Hepatic stellate cell (primary cell): ENCODE results near the gene CCDC74B.
"Not testable (repeated sequence)": the region's sequence is repeated elsewhere in the genome, so short reads cannot be mapped to it uniquely, and the experiment has no call there.

Experiments
- DNase-seq: peaks from one replicate; pipeline ENCODE4 v3.0.0; 2011; ENCODE audit warnings: low spot score

CCDC74B gene

GRCh38 chr2:130145006-130145414, at the start of gene CCDC74B:
Gene CCDC74B (minus strand): TSS chr2:130145112. CDS start chr2:130144996, 116 bp downstream.
- not testable (repeated sequence) for DNase-seq

GRCh38 chr2:130193824-130194223, 48.9 kb upstream of the CCDC74B start:
- DNase-seq, result not testable (repeated sequence)

- not testable (repeated sequence) for DNase-seq
These were observed 47.5 kb upstream of the CCDC74B start for GRCh38 chr2:130192451-130192850.

- DNase-seq, result not testable (repeated sequence)
These were observed 46.4 kb upstream of the CCDC74B start for GRCh38 chr2:130191319-130191718.

GRCh38 chr2:130190237-130190636, 45.3 kb upstream of the CCDC74B start:
- DNase-seq, result no peak

DNA sequence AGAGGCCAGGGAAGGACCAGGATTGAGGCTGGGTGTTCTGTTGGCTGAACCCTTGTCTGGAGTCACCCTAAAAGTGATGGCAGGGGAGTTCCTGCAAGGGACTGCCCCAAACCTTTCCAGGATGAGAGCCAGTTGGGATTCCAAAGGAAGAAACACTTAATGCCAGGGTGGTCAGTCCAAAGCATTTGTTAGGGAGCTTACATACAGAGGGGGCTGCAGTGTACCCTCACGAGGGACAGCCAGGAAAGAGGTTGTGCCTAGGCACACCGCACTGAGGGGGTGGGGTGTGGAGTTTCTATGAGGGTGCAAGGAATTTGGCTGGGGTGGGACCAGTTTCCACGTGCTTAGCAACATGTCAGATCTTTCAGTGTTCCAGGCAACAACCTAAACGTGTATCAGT, 44.0 kb upstream of the CCDC74B start:
- not testable (repeated sequence) for DNase-seq

DNA sequence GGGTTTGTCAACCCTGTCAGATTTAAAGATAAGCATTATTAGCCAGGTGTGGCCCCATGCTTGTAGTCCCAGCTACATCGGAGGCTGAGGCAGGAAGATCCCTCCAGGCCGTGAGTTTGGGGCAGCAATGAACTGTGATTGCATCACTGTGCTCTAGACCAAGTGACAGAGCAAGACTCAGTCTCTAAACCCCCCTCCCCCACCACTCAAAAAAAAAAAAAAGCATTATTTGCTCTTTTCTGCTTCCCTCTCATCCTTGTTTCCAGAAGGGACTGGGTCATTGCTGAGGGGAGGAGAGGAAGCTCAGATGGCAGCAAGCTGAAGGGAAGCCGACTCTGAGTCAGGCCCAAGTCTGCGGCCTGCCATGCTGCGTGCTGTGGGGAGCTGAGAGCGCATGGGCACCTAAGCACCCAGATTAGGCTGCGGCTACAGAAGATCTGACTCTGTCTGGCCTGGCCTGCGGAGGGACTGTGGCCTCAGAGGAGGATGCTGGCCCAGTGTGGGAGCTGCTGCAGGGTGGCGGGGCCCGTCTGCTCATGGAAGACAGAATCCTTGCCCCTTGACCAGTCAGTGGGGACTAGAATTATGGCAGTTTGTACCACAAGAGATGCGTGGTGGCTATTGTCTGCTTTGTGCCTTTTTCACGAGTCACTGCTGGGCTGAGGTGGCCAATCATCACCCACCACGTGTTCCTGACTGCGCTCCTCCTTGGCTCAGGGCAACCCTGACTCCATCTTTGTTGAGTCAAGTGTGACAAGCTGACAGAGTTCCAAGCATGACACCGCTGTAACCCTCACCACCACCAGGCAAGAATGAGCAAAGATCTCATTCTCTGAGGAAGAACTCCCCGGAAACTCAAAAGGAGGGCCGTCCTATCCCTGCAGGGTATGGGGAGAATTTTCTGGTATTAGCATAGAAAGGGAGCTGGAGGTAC, 43.2 kb upstream of the CCDC74B start:
- not testable (repeated sequence) for DNase-seq

DNA sequence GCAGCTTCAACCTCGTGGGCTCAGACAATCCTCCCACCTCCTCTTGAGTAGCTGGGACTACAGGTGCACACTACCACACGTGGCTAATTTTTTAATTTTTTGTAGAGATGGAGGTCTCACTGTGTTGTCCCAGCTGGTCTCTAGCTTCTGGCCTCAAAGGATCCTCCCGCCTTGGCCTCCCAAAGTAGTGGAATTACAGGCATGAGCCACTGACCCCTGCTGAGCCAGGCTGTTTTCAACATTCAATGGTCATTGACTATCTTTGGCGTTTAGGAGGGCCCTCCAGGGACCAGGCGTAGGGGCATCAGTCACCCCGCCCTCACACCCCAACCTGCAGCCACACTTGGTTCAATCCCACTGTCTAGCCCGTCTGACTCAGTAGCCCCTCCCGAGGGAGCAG, 42.4 kb upstream of the CCDC74B start:
- DNase-seq, result no peak

- DNase-seq, result no peak
These were observed 41.5 kb upstream of the CCDC74B start for GRCh38 chr2:130186391-130186790.

- no peak for DNase-seq
These were observed 41.0 kb upstream of the CCDC74B start for GRCh38 chr2:130185896-130186295.

GRCh38 chr2:130185436-130185835, 40.5 kb upstream of the CCDC74B start:
- DNase-seq, result no peak

DNA sequence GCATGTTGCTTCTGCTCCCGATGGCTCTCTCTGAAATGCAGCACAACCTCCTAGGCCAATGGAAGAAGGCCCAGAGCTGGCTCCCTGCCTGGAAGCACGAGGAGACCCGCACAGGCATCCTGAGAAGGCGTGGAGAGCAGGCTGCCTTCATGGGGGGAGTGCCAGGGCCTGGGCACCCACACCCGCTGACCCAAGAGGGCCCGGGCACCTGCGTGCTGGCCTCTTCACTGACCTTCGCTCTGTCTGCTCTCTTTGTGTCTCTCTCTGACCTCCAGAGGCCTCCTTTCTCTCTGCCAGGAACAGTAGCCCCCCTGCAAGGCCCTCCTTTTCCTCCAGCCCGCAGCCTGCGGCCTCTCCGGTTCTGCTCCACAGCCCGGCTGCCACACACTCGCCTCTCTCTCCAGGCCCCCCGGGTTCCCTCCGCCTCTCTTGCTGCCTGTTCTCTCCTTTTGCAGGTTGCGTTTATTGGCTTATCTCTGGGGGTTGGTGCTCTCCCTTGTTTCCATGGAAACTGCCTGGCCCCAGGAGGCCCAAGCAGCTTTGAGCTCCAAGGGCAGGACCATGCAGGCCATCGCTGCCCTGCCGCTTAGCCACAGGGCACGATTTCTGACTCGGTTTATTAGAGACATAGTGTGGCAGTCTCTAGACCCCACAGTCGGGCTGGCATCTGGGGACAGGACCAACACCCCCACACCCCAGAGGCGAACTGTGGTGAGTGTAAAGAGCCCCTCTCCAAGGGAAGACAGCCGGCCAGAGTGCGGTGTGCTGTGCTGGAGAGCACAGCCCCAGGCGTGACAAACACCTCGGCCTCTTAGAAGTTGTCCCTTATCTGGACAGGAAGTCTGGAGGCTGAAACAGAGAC, 38.8 kb upstream of the CCDC74B start:
- DNase-seq, result no peak

GRCh38 chr2:130182826-130183511, 38.1 kb upstream of the CCDC74B start:
- DNase-seq, result not testable (repeated sequence)

- peak; percentile 94 for DNase-seq
These were observed 37.2 kb upstream of the CCDC74B start, which contains the start of gene MZT2B for GRCh38 chr2:130181880-130182682. Gene MZT2B (plus strand): TSS chr2:130182262. CDS start chr2:130182283, 21 bp downstream.

- DNase-seq, result peak; percentile 92
These were observed 36.5 kb upstream of the CCDC74B start, which contains the start of gene SMPD4 for GRCh38 chr2:130181325-130181879. Gene SMPD4 (minus strand): TSS chr2:130181602. CDS start chr2:130176592, 5,010 bp downstream.

DNA sequence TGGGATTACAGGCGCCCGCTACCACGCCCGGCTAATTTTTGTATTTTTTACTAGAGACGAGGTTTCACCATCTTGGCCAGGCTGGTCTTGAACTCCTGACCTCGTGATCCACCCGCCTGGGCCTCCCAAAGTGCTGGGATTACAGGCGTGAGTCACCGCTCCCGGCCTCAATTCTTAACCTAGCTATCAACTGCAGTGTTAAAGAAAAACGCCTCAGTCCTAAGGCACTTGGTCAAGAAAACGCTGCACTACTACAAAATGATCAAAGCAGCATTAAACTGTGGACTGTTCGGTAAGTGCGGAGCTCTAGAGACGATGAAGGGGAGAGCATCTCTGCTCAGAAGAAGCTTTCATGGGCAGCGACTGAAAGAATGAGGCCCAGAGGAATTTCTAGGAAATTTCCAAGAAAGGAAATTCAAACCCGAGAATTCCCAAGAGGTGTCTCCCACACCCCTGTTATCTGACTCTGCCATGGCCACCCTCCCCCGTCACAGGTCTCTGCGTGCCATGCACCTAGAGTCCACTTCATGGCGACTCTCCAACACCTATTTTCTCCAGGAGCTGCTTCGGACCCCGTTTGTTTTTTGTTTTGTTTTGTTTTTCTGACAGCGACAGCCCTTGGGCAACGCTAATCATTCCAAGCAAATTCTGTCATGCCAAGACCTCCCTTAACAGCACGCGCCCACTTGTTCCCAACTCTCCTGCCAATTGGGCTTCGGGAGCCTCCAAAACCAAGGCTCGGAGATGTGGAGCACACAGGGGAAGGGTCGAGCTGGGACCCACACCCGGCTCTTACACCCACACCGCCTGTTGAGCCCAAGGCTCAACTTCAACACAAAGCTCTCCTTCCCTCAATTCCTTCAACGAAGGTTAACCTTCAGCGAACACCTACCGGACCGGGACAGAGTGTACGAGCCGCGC, 35.8 kb upstream of the CCDC74B start:
- not testable (repeated sequence) for DNase-seq

- DNase-seq, result not testable (repeated sequence)
These were observed 30.0 kb upstream of the CCDC74B start for GRCh38 chr2:130174866-130175265.

GRCh38 chr2:130169896-130170295, 25.0 kb upstream of the CCDC74B start:
- DNase-seq, result no peak

DNA sequence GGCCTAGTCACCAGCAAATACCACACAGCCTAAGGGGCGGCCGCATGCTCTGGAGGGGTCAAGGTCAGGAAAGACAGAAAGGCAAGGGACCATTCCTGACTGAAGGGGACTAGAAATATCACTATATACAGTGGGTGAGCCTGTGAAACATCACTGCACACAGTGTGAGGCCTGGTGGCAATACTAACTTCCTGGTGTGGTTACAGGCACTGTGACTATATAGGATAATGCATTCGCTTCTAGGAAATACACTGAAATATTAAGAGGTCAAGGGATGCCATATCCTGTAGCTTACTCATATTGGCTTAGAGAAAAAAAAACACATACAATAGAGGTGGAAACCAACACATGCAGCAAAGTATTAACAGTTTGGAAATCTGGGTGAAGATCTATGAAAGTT, 24.3 kb upstream of the CCDC74B start:
- DNase-seq, result not testable (repeated sequence)
